Measurements from ENCODE around the gene GNG12. TPM values are rescaled to one million over a fixed set of nuclear protein-coding genes. Genes with fewer than 3 reads are reported as not detected.

Gene GNG12
- total and polyA plus RNA-seq, 2 experiments from 2014 or later = 265 to 309 TPM

DNA sequence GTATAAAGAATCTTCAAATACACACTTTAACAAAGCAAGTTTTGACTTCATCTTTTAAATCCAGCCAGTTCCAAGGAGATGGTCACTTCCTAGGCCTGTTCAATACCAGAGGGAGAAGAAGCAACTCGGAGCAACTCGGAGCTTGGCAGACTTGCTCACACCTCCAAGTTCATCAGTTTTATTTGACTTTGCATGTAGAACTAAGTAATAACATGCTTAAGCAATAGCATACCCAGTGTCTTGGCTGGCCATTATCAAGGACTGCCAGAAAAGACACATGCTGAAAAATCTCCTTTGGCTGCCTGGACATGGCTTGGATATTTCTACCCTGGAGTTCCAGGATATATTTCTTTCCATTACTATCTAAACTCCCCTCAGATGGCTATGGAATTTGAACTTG is 52.6 kb downstream of the GNG12 start:
- TF ChIP-seq EZH2 (IDR thresholded peaks at IDR 0.05; ENCODE audit: insufficient read depth, poor library complexity, severe bottlenecking) (no peak), EZH2phosphoT487 (IDR thresholded peaks at IDR 0.05; ENCODE audit: insufficient read depth, low read depth) (no peak)
- Histone ChIP-seq H3K36me3 (ENCODE audit: low read depth) (peaks cover 8% of the 10 kb centered on the region), H3K4me2 (ENCODE audit: unreplicated experiment) (no peak overlapping the region), H3K9me3 (ENCODE audit: low read depth) (no peaks in the 10 kb centered on the region), H3K9me2 (ENCODE audit: insufficient read depth) (no peaks in the 10 kb centered on the region), H3F3A (ENCODE audit: insufficient read depth) (peaks cover 4% of the 10 kb centered on the region), H3K27me3 (replicated peaks; ENCODE audit: insufficient read depth) (no peaks in the 10 kb centered on the region), H3K4me1 (ENCODE audit: insufficient read depth) (peaks cover 11% of the 10 kb centered on the region), H3K79me2 (ENCODE audit: insufficient read depth) (peaks cover 93% of the 10 kb centered on the region), H4K20me1 (ENCODE audit: insufficient read depth) (peaks cover 10% of the 10 kb centered on the region; the same call in 1 of the 2 replicates), H3K4me3 (no peak overlapping the region), H3K27ac (no peak overlapping the region), H2AFZ (no peak overlapping the region), H3K9ac (no peak overlapping the region)
- WGBS, 2 experiments (ENCODE audit: low coverage in 1 of 2, low lambda C conversion rate in 2 of 2, missing lambda C conversion rate in 2 of 2) = 44 to 49% methylated on average over 2 of the region's 2 CpGs
- DNase-seq = no peak
- in situ Hi-C loops (cut with MboI) = no loop called here

DNA sequence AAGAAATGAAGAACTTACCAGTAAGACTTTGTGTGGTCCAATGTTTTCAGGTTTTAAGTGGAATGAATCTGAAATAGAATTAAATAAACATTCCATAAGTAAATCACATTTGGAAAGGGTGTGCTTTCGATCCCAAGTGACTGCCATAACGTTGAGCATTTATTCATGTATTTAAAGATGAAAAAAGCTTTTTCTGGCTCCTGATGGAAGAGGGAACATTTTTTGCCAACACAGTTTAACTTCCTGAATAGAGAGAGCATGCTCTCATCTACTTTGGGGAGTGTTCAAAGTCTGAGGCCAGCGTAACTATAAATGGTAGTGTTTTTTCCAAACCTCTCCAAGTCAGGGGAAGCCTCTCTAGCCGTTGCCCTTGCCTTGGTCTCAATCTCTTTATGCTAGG is 55.8 kb downstream of the GNG12 start:
- Histone ChIP-seq H3K36me3 (ENCODE audit: low read depth) (peaks cover 23% of the 10 kb centered on the region), H3K9me2 (ENCODE audit: insufficient read depth) (no peaks in the 10 kb centered on the region), H3K4me1 (ENCODE audit: insufficient read depth) (no peaks in the 10 kb centered on the region), H2AFZ (no peak overlapping the region), H3K4me3 (no peak overlapping the region), H3K4me2 (ENCODE audit: unreplicated experiment) (no peak overlapping the region), H3K9ac (no peak overlapping the region), H3F3A (ENCODE audit: insufficient read depth) (peaks cover 4% of the 10 kb centered on the region; the same call in 1 of the 2 replicates), H3K27me3 (replicated peaks; ENCODE audit: insufficient read depth) (no peaks in the 10 kb centered on the region), H3K9me3 (ENCODE audit: low read depth) (no peaks in the 10 kb centered on the region), H4K20me1 (ENCODE audit: insufficient read depth) (peaks cover 15% of the 10 kb centered on the region; the same call in 1 of the 2 replicates), H3K79me2 (ENCODE audit: insufficient read depth) (peaks cover 100% of the 10 kb centered on the region), H3K27ac (no peak overlapping the region)
- DNase-seq = no peak
- in situ Hi-C loops (cut with MboI) = loop anchor here (10.0 kb wide), 1 partner anchor 327 kb away; no protein-coding TSS in a partner anchor
- 27 to 32% methylated on average over 4 of the region's 4 CpGs for WGBS, 2 experiments (ENCODE audit: low coverage in 1 of 2, low lambda C conversion rate in 2 of 2, missing lambda C conversion rate in 2 of 2)
- TF ChIP-seq EZH2phosphoT487 (IDR thresholded peaks at IDR 0.05; ENCODE audit: insufficient read depth, low read depth) (no peak), EZH2 (IDR thresholded peaks at IDR 0.05; ENCODE audit: insufficient read depth, poor library complexity, severe bottlenecking) (no peak)

DNA sequence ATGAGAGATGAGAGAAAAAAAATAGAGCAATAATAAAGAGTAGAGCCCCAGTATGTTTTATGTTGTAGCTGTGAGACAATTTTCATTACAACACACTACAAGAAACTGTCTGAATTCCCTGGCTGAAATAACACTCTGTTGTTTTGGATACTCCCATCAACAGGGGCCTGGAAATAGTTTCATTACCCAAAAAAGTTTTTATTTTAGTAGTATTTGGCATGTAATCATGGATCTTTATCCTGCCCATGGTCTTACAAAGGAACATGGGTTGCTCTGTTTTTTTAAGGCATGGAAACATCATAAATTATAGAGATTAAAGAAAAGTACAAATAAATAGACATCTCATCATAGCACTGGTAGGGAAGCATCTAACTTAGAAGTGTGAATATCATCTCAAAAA is 56.3 kb downstream of the GNG12 start:
- Histone ChIP-seq H3K4me2 (ENCODE audit: unreplicated experiment) (no peak overlapping the region), H3F3A (ENCODE audit: insufficient read depth) (peaks cover 7% of the 10 kb centered on the region; the same call in 1 of the 2 replicates), H3K27me3 (replicated peaks; ENCODE audit: insufficient read depth) (no peaks in the 10 kb centered on the region), H3K9me3 (ENCODE audit: low read depth) (no peaks in the 10 kb centered on the region), H3K36me3 (ENCODE audit: low read depth) (peaks cover 25% of the 10 kb centered on the region), H4K20me1 (ENCODE audit: insufficient read depth) (peaks cover 15% of the 10 kb centered on the region; the same call in 1 of the 2 replicates), H3K79me2 (ENCODE audit: insufficient read depth) (peaks cover 100% of the 10 kb centered on the region), H3K4me1 (ENCODE audit: insufficient read depth) (peaks cover 2% of the 10 kb centered on the region; the same call in 1 of the 2 replicates), H3K4me3 (no peak overlapping the region), H3K9ac (no peak overlapping the region), H2AFZ (no peak overlapping the region), H3K27ac (no peak overlapping the region), H3K9me2 (ENCODE audit: insufficient read depth) (no peaks in the 10 kb centered on the region)
- in situ Hi-C loops (cut with MboI) = loop anchor here (10.0 kb wide), 1 partner anchor 328 kb away; no protein-coding TSS in a partner anchor
- no peak for DNase-seq
- TF ChIP-seq EZH2 (IDR thresholded peaks at IDR 0.05; ENCODE audit: insufficient read depth, poor library complexity, severe bottlenecking) (no peak), EZH2phosphoT487 (IDR thresholded peaks at IDR 0.05; ENCODE audit: insufficient read depth, low read depth) (no peak)

DNA sequence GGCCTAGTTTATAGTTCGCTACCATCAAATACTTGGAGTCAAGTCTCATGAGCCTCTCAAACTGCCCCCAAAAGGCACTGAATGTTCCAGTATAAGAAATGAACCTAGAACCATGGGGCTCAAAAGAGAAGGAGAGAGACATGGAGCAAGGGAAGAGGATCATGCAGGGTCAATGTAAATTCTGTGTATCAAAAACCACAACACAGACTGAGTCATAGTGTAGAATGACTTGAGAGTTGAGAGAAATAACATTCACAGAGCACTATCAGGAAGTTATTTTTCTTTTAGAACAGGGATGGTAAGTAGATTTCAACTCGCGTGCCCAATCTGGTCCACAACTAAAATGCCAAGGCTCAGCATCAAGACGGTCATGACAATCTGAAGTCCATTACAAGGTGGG is 59.8 kb downstream of the GNG12 start:
- in situ Hi-C loops (cut with MboI) = loop anchor here (10.0 kb wide), 1 partner anchor 331 kb away; no protein-coding TSS in a partner anchor

More for the DNA sequence above, 59.8 kb downstream of the GNG12 start:
- no peak overlapping the region for H3K4me3 ChIP-seq
- H3K79me2 ChIP-seq (ENCODE audit: insufficient read depth) = peaks cover 99% of the 10 kb centered on the region
- no peak overlapping the region for H3K27ac ChIP-seq
- H3K9ac ChIP-seq = no peak overlapping the region
- no peak overlapping the region for H3K4me2 ChIP-seq (ENCODE audit: unreplicated experiment)
- WGBS, 2 experiments (ENCODE audit: low coverage in 1 of 2, low lambda C conversion rate in 2 of 2, missing lambda C conversion rate in 2 of 2) = 96 to 99% methylated on average over 4 of the region's 4 CpGs
- no peaks in the 10 kb centered on the region for H3K9me2 ChIP-seq (ENCODE audit: insufficient read depth)
- H3K36me3 ChIP-seq (ENCODE audit: low read depth) = peaks cover 25% of the 10 kb centered on the region
- H3K4me1 ChIP-seq (ENCODE audit: insufficient read depth) = peaks cover 22% of the 10 kb centered on the region
- H4K20me1 ChIP-seq (ENCODE audit: insufficient read depth) = 0 out of 2 replicates have a peak, but pooled peaks cover 7% of the 10 kb centered on the region
- no peaks in the 10 kb centered on the region for H3K27me3 ChIP-seq (replicated peaks; ENCODE audit: insufficient read depth)
- no peak overlapping the region for H2AFZ ChIP-seq
- H3F3A ChIP-seq (ENCODE audit: insufficient read depth) = peaks cover 36% of the 10 kb centered on the region
- H3K9me3 ChIP-seq (ENCODE audit: low read depth) = no peaks in the 10 kb centered on the region
- TF ChIP-seq EZH2phosphoT487 (IDR thresholded peaks at IDR 0.05; ENCODE audit: insufficient read depth, low read depth) = no peak
- DNase-seq = no peak
